GM13977 (cell line): Measurements from ENCODE around the gene LRRC28.

Experiments used
- DNase-seq: peaks from one replicate; pipeline ENCODE4 v3.0.0; 2012; ENCODE audit warnings: low spot score
- in situ Hi-C: fragments of 300-500 bp; cut with MboI; formaldehyde crosslinking; loops from one replicate; pipeline ENCODE4 v1.12.0; 2022; ENCODE audit warnings: low sequenced_read_pairs, low pct_unique_long_range_greater_than_20kb, mixed read lengths, inconsistent platforms; ENCODE audit not compliant: unreplicated experiment
- TF ChIP-seq, protein P1 (sequence below): IDR thresholded peaks from 2 replicates; pipeline ENCODE4 v1.5.1; 2012; ENCODE audit warnings: mild to moderate bottlenecking, control low read depth; ENCODE audit not compliant: insufficient read depth; ENCODE audit errors: extremely low read depth, missing control alignments

Gene LRRC28

GRCh38 chr15:99348412-99348811 is 97.1 kb downstream of the LRRC28 start:
- in situ Hi-C loops: no loop called here
- TF ChIP-seq, protein P1, sequence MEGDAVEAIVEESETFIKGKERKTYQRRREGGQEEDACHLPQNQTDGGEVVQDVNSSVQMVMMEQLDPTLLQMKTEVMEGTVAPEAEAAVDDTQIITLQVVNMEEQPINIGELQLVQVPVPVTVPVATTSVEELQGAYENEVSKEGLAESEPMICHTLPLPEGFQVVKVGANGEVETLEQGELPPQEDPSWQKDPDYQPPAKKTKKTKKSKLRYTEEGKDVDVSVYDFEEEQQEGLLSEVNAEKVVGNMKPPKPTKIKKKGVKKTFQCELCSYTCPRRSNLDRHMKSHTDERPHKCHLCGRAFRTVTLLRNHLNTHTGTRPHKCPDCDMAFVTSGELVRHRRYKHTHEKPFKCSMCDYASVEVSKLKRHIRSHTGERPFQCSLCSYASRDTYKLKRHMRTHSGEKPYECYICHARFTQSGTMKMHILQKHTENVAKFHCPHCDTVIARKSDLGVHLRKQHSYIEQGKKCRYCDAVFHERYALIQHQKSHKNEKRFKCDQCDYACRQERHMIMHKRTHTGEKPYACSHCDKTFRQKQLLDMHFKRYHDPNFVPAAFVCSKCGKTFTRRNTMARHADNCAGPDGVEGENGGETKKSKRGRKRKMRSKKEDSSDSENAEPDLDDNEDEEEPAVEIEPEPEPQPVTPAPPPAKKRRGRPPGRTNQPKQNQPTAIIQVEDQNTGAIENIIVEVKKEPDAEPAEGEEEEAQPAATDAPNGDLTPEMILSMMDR: no peak
- no peak for DNase-seq

- TF ChIP-seq, protein P1: no peak
- in situ Hi-C loops: no loop called here
- no peak for DNase-seq
Measured at GRCh38 chr15:99350408-99350807, 99.1 kb downstream of the LRRC28 start.

DNA sequence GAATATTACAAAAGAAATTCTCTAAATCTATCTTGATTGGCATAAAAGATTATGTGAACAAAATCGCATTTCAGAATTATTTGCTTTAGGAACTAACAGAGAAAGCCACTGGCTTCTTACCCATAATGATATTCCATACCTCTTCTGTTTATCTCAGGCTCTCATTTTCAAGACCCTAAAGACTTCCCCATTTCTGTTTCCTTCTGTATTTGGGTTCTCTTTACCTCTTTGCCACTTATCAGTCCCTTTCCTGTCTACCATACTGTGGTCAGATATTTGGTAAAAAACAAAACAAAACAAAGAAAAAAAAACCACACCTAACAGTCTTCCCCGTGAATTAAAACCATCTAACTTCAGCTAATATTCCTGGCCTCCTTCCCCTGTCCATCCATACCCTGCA is 108.5 kb downstream of the LRRC28 start:
- TF ChIP-seq, protein P1: no peak
- DNase-seq: no peak
- in situ Hi-C loops: no loop called here

DNA sequence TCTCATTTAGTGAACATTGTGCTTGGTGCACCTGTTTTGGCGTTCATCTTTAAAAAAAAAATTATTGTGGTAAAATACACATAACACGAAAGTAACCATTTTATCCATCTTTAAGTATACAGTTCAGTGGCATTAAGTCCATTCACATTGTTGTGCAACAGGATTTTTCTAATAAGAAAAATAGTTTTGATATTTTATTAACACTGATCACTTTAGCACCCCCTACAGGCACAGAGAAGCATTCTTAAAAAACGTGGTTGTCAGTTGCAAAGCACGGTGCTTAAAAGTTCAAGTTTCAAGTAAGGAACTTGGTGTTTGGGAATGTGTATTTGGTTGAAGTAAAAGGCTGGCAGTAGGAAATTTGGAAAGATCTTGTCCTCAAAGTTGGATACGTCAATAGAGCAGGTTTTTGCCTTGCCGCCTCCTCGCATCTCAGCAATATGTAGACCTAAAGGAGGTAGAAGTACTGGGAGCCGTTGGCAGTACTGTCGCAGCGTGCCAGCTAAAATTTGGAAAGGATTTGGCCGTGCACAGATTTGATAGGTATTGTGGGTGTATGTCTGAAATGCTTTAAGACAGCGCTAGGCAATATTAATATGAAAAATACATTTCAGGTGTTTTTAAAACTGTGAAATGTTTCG is 110.4 kb downstream of the LRRC28 start:
- in situ Hi-C loops: no loop called here
- TF ChIP-seq, protein P1: peak; percentile 29
- DNase-seq: no peak

GRCh38 chr15:99365242-99365641 is 114.0 kb downstream of the LRRC28 start:
- DNase-seq: peak; percentile 37
- TF ChIP-seq, protein P1: no peak
- in situ Hi-C loops: no loop called here

DNA sequence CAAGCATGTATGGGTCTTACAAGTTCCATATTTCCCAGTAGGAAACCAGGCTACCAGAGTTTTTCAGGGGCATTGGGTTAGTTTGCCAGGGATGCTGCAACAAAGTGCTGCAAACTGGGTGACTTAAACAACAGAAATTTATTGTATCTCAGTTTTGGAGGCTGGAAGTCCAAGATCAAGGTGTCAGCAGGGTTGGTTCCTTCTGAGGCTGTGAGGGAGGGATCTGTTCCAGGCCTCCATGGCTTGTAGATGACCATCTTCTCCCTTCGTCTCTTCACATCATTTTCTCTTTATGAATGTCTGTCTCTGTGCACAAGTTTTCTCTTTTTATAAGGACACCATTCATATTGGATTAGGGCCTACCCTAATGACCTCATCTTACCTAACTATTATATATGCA is 114.7 kb downstream of the LRRC28 start:
- in situ Hi-C loops: no loop called here

More for the DNA sequence above, 114.7 kb downstream of the LRRC28 start:
- TF ChIP-seq, protein P1: no peak
- DNase-seq: no peak
